HG03342 (cell line): ENCODE results near the gene BTRC.

ENCODE experiments used
- ATAC-seq: cut with Tn5 transposase; IDR thresholded peaks from one replicate; pipeline ENCODE4 v1.9.1; 2021; ENCODE audit warnings: mild to moderate bottlenecking, moderate library complexity; ENCODE audit not compliant: unreplicated experiment

BTRC gene

DNA sequence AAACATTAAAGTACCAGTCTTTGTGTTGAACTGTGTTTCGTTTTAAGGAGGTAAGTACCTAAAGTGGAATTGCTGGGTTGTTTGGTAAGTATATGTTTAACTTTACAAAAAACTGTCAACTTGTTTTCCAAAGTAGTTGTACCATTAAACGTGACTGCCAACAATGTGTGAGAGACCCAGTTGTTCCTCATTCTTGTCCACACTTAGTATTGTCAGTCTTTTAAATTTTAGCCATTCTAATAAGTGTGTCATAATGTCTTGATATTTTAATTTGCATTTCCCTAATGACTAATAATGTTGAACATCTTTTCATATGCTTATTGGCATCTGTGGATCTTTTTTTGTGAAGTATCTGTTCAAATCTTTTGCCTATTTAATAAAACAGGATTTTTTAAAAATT lies 159.8 kb downstream of the BTRC start:
- ATAC-seq, result no peak

GRCh38 chr10:101525848-101526247 lies 171.9 kb downstream of the BTRC start:
- no peak for ATAC-seq

DNA sequence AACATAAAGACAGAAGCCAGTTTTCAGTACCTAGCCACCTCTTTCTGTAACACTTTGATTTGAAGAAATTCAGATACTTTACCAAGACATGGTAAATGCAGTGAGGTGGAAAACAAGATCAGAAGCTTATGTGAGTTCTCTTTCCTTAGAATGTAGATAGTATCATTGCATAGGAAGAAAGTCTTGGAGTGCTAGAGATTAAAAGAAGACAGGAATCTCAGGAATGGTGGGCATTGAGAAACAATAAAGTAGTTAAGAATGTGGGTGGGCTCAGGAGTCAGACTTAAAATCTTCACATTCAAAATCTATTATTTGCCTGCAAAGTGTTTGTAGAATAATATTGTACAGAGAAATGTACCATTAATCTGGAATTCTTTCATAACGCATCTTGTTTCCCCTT lies 175.2 kb downstream of the BTRC start:
- no peak for ATAC-seq

DNA sequence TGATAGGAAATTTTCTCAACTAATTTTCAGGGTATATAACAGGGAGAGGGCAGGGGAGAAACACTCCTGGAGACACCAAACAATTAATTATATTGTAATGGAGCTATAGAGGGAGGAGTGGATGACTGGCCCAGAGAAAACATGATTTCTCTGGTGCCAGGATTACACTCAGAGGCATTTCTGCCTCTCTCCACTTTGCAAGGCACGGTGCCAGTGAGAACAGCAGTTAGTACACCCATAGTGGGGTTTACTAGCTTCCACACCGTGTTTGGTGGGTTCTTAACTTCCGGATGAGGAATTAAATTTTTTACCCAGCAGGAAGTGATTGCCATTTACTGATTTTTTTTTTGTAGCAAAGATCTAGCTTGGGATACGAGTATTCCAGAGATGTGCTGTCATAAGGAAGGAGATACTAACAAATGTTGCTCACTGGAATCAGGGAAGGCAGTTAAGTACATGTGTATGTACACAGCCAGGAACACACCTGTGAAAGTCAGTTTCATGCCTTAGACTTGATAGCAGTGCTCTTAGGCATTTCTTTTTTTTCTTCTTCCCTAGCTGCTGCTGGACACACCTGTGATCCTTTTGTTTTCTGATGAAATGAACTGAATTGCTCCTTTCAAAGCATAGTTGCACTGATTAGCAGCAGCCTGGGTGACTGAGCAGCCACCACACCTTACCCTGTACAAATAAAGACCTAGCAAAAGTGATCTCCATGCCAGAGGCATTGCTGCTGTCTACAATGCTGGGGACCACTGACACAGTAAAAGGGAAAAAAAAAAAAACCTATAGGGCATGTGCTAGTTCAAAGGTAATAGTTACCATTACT lies 176.0 kb downstream of the BTRC start:
- ATAC-seq, result no peak

DNA sequence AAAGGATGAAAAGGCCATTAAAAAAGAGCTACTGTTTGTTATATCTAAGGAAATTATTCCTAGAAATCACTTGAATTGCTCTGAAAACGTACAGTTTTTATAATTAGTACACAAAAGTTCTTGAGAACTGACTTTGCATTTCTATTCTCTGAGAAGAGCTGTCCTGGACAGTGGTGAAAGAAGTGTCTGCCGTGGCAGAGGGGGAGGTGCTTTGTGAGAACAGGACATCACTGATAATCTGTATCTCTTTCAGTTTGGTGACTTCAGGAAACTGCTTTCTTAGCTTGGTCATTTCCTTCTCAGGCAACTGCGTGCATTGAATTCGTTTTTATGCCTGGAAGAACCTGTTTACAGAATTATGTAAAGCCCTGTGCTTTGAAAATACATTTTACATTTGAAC lies 182.0 kb downstream of the BTRC start:
- no peak for ATAC-seq

GRCh38 chr10:101536800-101537199 lies 182.8 kb downstream of the BTRC start:
- ATAC-seq, result no peak

- no peak for ATAC-seq
These were observed 184.5 kb downstream of the BTRC start for GRCh38 chr10:101538446-101538845.

- ATAC-seq, result no peak
These were observed 191.9 kb downstream of the BTRC start for GRCh38 chr10:101545898-101546297.

DNA sequence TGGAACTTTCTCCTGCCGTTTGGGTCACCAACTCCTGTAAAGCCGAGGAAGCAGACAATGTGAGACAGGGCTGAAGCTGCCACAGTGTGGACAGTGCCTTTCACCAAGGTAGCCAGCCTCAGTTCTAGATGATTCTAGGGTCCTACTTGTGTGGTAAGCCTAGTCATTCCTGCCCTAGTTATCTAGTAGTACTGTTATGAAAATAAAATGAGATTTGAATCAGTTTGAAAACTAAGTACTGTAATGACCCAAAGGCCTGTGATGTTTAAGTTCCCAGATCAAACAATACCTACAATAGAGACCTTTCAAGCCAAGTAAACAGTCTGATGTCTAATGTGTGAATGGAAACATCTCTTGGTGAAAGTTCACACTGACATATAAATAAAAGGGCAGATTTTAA lies 197.0 kb downstream of the BTRC start:
- no peak for ATAC-seq

GRCh38 chr10:101552442-101552841 lies 198.5 kb downstream of the BTRC start:
- ATAC-seq, result no peak

DNA sequence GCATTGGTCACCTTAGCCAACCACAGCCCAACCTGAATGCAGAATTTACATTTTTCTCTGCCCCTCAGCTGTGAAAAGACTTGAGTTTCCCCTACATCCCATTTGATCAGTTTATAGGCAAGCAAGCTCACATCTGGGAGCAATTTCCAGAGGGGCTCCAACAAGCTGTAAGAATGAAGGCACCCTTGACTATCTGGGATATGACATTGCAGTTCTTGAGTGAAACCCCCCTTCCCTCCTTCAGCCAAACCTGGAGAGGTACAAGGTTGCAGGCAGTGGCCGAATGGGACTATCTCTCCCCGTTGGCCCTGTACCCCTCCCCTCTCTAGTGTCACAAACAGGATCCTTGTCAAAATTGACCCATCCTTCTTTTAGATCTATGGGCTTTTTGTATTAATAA lies 203.6 kb downstream of the BTRC start:
- ATAC-seq, result no peak

- ATAC-seq, result no peak
These were observed 204.2 kb downstream of the BTRC start for GRCh38 chr10:101558204-101558603.

- no peak for ATAC-seq
These were observed 205.0 kb downstream of the BTRC start for GRCh38 chr10:101558671-101559595.

GRCh38 chr10:101559596-101560297 lies 205.8 kb downstream of the BTRC start:
- ATAC-seq, result no peak

DNA sequence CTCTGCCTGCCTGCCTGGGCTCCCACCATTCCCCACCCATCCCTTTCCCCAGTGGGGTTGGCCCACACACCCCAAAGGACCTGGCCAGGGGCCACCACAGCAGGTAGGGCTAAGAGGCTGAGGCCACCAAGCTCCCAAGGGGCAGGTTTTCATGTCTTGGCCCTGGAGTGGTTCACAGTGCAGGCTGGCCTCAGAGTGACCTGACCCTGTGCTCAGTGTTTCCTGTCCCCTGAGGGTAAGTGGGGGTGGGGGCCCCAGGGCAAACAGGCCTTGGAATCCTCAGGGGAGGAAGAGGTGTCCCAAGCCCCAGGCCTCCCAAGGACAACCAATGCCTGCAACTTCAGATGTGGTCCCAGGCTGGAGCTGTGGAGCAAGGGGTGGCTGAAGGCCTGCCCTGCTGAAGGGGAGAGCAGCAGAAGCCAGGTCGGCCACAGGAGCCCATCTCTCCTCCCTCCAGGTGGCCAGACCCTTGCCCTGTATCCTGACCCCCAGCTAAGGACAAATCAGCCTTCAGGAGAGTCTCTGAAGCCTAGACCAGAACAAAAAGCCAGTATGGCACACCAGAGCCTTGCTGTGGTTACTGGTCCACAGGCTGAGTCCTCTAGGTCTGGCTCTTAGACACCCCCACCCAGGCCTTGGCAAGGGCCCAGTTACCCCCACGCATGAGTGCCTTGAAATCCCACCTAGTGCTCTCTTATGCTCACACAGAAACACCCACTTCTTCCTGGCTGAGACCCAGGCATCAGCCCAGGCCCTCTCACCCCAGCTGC lies 206.5 kb downstream of the BTRC start:
- no peak for ATAC-seq

GRCh38 chr10:101561068-101561915 lies 207.3 kb downstream of the BTRC start:
- ATAC-seq, result no peak

- ATAC-seq, result no peak
These were observed 208.3 kb downstream of the BTRC start for GRCh38 chr10:101562231-101562630.

DNA sequence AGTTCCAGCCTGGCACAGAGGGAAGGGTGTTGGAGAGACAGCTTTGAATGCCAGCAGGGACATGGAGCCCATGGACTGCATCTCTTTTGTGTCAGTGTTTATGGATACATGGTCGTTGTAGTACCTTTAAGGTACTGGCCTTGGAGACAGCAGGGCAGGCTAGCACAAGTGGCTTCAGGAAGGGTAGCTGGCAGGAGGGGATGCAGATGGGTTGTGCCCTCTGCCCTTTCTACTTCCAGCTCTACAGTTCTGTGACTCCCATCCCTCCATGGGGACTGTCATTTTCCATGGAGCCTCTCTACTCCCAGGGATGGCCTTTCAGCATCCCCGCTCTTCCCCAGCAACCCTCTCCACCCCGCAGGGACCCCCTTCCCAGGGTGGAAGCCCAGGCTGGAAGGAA lies 209.0 kb downstream of the BTRC start:
- no peak for ATAC-seq

DNA sequence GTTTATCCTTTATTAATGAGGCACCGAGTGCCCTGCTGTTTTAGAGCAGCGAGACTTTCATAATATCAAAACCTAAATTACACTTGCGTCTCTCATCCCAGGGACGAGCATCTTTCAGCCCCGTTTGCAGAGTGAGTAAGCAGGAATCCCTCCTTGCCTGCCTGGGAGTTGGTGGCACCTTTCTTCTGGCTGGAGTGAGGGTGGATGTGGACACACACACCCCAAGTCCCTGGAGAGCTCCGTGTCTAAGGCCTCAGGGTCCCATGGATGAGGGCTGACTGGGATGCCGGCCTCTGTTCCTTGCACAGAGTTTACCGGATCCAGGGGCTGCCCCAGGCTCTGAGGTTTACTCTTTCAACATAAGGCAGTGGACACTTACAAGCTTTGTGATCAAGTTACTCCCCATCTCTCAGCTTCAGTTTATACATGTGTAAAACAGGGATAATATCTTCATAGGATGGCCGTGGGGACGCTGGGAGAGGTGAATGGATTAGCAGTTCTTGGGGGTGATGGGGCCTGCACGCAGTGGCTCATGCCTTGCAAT lies 209.6 kb downstream of the BTRC start:
- no peak for ATAC-seq
